Thyroid gland (tissue), 4 donors: Measurements from ENCODE around the gene THOC2.

ENCODE experiments used
- CTCF ChIP-seq, 6 experiments: fragments of 200-600 bp in 3 of 6; fragments of 450-650 bp in 3 of 6; sonication (generic) in 3 of 6; IDR thresholded peaks; one replicate each; pipeline ENCODE4 v1.5.1; 2016 to 2019; ENCODE audit warnings: antibody characterized with exemption in 6 of 6, mild to moderate bottlenecking in 2 of 6, inconsistent platforms in 1 of 6, moderate library complexity in 1 of 6
- POLR2A ChIP-seq, 2 donors: fragments of 450-650 bp; IDR thresholded peaks; one replicate each; pipeline ENCODE4 v1.6.1; 2017; ENCODE audit warnings: antibody characterized with exemption in 2 of 2, mild to moderate bottlenecking in 2 of 2, moderate library complexity in 1 of 2

GRCh38 chrX:123607270-123607669, 125.6 kb downstream of the THOC2 start:
- TF ChIP-seq CTCF (IDR thresholded peaks at IDR 0.05) (no peak), POLR2A (IDR thresholded peaks at IDR 0.05) (no peak)
